ENCODE data around the gene PRDM1. TPM values are rescaled to one million over a fixed set of nuclear protein-coding genes. Genes with fewer than 3 reads are reported as not detected.

PRDM1 gene
- total RNA-seq, 1 donor from 2014 or later, result 0.85 TPM

DNA sequence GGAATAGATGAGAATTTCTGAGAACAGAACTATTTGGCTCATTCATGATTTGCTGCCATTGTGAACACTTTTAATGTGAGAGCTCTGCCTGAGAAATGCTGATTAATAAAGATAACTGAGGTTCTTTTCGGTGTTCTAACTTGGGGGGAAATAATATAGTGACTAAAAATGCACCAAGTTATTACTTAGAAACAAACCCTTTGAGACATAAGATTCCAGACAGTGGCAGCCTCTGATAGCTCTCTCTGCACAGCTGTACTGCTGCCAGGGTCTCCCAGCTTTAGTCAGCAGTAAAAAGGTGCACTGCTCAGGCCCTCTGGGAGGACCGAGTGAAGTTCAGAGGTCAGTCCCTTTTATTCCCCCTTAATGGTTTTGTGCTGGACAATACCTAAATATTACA lies 2.5 kb upstream of the PRDM1 start:
- TF ChIP-seq, protein P1, sequence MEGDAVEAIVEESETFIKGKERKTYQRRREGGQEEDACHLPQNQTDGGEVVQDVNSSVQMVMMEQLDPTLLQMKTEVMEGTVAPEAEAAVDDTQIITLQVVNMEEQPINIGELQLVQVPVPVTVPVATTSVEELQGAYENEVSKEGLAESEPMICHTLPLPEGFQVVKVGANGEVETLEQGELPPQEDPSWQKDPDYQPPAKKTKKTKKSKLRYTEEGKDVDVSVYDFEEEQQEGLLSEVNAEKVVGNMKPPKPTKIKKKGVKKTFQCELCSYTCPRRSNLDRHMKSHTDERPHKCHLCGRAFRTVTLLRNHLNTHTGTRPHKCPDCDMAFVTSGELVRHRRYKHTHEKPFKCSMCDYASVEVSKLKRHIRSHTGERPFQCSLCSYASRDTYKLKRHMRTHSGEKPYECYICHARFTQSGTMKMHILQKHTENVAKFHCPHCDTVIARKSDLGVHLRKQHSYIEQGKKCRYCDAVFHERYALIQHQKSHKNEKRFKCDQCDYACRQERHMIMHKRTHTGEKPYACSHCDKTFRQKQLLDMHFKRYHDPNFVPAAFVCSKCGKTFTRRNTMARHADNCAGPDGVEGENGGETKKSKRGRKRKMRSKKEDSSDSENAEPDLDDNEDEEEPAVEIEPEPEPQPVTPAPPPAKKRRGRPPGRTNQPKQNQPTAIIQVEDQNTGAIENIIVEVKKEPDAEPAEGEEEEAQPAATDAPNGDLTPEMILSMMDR (IDR thresholded peaks at IDR 0.05; ENCODE audit: borderline replicate concordance), result no peak
- intact Hi-C loops (cut with micrococcal nuclease), result no loop called here
- H3K36me3 ChIP-seq, result no peaks in the 10 kb centered on the region
- no peak overlapping the region for H3K27ac ChIP-seq (replicated peaks)
- DNase-seq, result no peak
- H3K9me3 ChIP-seq (replicated peaks), result no peaks in the 10 kb centered on the region
- H3K27me3 ChIP-seq (ENCODE audit: low read depth), result peaks cover 97% of the 10 kb centered on the region
- H3K4me3 ChIP-seq, result no peak overlapping the region
- peaks cover 40% of the 10 kb centered on the region for H3K4me1 ChIP-seq

DNA sequence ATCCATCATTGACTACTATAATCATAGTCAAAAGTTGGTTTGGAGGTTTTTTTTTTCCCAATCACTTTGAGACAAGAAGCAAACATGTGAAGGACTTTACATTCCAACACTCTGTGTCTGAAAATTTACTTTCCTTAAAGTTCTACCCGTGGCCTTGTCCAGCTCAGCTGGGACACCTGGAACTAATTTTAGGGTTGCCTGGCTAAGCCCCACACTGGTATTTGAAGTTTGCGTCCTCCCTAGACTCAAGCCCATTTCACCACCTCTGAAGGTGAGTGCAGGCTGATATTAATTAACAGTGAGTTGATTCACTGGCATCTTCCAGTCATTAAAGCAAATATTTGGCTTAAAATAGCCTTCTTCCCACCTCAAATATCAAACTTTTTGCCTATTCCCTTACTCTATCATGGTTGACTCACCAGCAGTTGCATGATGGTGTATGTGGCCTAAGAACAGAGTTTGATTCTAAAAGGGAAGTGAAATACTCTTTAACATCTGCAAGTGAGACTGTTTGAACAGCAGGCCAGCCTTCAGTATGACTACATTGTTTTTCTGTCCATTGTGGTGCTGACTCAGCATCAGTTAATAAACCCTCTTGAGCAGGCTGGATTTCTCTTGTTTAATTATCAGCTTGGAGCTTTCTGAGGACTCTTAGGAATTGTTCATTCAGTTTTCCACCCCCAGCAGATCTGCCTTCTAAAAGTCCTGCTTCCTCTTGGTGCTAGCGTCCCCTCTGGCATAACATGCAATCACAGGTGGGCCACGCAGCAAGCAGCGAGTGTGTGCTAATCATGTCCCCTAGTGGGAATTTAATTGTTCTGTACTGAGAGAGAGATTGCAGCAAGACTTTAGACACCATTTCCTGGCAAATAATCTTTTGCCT lies 1.8 kb upstream of the PRDM1 start:
- DNase-seq, result no peak
- Histone ChIP-seq H3K4me1 (peaks cover 46% of the 10 kb centered on the region), H3K27me3 (ENCODE audit: low read depth) (peaks cover 98% of the 10 kb centered on the region), H3K36me3 (no peaks in the 10 kb centered on the region), H3K9me3 (replicated peaks) (no peaks in the 10 kb centered on the region), H3K27ac (replicated peaks) (peak overlapping the region; percentile 65), H3K4me3 (no peak overlapping the region)
- intact Hi-C loops (cut with micrococcal nuclease), result no loop called here
- TF ChIP-seq, protein P1 (IDR thresholded peaks at IDR 0.05; ENCODE audit: borderline replicate concordance), result peak; percentile 42

DNA sequence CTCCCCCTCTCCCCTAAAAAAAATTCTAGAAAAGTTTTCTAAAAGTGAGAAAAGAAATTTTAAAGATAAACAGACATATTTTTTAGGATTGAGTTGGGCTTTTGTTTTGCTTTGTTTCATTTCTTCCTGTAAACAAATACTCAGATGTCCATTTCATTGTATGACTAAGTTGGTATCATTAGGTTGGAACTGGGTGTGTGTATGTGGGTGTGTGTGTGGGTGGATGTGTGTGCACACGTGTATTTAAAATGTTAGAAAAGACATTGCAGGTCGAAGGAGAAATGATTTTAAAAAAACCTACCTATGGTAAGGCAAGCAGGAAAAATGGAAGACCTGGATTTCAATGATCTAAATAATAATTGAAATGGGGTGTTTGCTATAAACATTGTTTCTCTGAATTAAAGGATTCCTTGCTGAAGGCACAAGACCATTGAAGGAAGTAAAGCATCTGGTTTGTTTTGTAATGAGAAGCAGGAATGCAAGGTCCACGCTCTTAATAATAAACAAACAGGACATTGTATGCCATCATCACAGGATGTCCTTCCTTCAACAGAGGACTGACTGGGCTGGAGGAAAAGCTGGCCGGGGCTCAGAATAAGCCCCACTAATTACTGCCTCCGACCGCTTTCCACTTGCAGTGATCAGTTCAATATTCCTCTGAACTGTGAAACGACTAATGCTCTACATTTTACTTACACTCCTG lies 996 bp upstream of the PRDM1 start:
- Histone ChIP-seq H3K4me1 (peaks cover 48% of the 10 kb centered on the region), H3K9me3 (replicated peaks) (no peaks in the 10 kb centered on the region), H3K36me3 (no peaks in the 10 kb centered on the region), H3K27ac (replicated peaks) (peak overlapping the region; percentile 65), H3K27me3 (ENCODE audit: low read depth) (peaks cover 98% of the 10 kb centered on the region), H3K4me3 (peak overlapping the region; percentile 66)
- TF ChIP-seq, protein P1 (IDR thresholded peaks at IDR 0.05; ENCODE audit: borderline replicate concordance), result no peak
- no peak for DNase-seq
- intact Hi-C loops (cut with micrococcal nuclease), result no loop called here

DNA sequence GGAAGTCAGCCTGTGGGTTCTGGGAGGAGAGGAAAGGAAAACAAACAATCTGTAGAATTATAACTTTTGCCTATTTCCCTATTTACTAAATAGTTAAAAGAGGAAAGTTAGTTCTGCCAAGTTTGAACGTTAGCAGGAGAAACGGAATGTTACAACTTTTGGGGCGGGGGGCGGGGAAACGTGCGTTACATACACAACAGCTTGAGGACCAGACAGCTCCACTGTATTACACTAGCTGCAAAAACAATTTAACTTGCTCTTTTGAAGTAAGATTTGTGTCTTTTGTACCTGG lies 498 bp upstream of the PRDM1 start:
- TF ChIP-seq, protein P1 (IDR thresholded peaks at IDR 0.05; ENCODE audit: borderline replicate concordance), result no peak
- DNase-seq, result no peak
- Histone ChIP-seq H3K4me3 (peak overlapping the region; percentile 66), H3K27ac (replicated peaks) (peak overlapping the region; percentile 65), H3K36me3 (no peaks in the 10 kb centered on the region), H3K27me3 (ENCODE audit: low read depth) (peaks cover 98% of the 10 kb centered on the region), H3K4me1 (peaks cover 48% of the 10 kb centered on the region), H3K9me3 (replicated peaks) (no peaks in the 10 kb centered on the region)
- intact Hi-C loops (cut with micrococcal nuclease), result no loop called here

DNA sequence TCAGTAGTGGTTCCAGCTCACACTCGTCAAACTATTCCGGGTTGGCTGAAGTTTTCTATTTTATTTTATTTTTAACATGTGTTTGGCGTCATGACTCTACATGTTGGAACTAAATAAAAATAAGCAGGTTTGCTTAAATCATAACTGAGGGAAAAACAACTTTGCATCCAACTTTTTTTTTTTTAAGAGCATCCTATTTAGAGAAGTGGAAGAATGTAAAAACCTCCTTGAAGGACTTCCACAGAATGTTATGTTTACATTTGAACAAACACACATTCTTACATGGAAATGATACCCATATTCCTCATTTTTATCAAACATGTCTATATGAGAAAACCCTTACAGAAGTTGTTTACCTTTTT lies 659 bp downstream of the PRDM1 start:
- TF ChIP-seq, protein P1 (IDR thresholded peaks at IDR 0.05; ENCODE audit: borderline replicate concordance), result no peak
- no peaks in the 10 kb centered on the region for H3K9me3 ChIP-seq (replicated peaks)
- H3K27me3 ChIP-seq (ENCODE audit: low read depth), result peaks cover 96% of the 10 kb centered on the region
- H3K4me3 ChIP-seq, result peak overlapping the region; percentile 66
- H3K4me1 ChIP-seq, result peaks cover 48% of the 10 kb centered on the region
- DNase-seq, result no peak
- H3K27ac ChIP-seq (replicated peaks), result peak overlapping the region; percentile 65
- intact Hi-C loops (cut with micrococcal nuclease), result no loop called here
- H3K36me3 ChIP-seq, result no peaks in the 10 kb centered on the region
